HG03575 (cell line): ENCODE data around the gene SPATA3.

ENCODE experiments used
- ATAC-seq: cut with Tn5 transposase; IDR thresholded peaks from one replicate; pipeline ENCODE4 v1.9.1; 2021; ENCODE audit not compliant: unreplicated experiment, insufficient number of reproducible peaks, low FRiP score; ENCODE audit errors: extremely low read depth

SPATA3 gene

DNA sequence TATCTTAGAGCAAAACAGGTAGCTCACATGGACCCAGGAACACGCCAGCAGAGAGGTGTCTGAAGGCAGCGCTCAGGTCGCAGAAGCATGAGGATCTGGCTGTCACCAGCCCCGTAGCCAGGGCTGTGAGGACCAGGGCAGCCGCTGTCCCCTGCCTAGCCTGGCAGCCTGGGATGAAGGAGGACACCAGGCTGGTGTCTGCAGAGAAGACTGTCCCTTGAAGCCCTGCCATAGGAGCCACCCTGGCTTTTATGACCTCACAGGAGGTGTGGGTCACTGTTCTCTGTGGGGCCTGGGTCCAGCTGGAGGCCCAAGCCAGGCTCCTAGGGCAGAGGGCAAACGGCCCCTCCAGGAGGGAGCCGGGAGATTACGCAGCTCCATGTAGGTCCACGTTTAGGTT is at the start of gene SPATA3:
SPATA3 (plus strand) TSS at position 301 of the 400 bp plus-strand sequence. CDS start 113 bp downstream, outside the sequence.
- ATAC-seq, result no peak

DNA sequence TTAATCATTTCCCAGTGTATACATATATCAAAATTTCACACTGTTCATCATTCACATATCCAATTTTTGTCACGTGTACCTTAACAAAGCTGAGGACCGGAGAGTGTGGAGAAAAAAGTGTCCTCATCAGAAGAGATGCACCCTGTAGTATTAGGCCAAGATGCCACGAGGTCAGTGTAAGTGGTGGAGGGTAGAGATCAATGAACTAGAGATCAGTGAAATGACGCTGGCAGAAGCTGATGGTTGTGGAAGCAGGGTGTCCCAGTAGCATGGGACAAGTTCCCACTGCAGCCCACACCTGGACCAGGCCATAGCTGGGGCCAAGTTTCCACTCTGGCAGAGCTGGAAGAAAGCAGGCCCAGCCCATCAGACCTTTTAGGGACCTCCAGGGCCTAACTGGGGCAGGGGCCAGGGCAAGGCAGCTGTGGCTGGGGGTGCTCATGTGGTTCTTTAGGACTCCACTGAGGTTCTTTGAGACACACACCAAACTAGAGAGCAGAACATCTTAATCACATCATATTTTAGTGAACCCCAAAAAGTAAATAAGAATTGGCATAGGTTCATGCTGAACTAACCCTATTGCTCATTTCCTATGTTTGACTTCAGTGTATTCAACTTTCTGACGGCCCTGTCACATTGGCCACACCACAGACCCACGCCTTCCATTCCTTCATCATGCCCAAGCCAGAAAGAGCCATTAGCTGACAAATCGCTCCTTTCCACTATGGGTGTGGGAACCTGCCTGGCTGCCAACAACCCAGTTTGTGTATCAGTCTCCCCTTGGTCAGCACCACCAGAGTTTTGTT is 49.3 kb upstream of the SPATA3 start:
- no peak for ATAC-seq

DNA sequence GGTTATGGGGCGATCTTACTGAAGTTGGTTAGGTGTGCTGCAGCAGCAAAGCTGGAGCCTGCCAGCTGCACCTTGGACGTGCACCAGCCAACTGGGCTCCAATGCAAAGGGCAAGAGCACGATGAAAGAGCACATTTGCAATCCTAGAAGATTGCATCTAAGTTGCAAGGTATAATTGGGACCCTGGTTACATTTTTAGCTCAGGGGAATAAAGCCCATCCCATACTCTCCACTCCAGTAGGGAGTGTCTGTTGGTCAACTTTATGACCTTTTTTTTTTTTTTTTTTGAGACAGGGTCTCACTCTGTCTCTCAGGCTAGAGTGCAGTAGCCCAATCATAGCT is 48.7 kb upstream of the SPATA3 start:
- ATAC-seq, result no peak

GRCh38 chr2:230947908-230948365 is 48.0 kb upstream of the SPATA3 start:
- ATAC-seq, result no peak

GRCh38 chr2:230949966-230950873 is 45.7 kb upstream of the SPATA3 start:
- ATAC-seq, result peak; percentile 36

- ATAC-seq, result no peak
These were observed 45.0 kb upstream of the SPATA3 start for GRCh38 chr2:230950874-230951339.

DNA sequence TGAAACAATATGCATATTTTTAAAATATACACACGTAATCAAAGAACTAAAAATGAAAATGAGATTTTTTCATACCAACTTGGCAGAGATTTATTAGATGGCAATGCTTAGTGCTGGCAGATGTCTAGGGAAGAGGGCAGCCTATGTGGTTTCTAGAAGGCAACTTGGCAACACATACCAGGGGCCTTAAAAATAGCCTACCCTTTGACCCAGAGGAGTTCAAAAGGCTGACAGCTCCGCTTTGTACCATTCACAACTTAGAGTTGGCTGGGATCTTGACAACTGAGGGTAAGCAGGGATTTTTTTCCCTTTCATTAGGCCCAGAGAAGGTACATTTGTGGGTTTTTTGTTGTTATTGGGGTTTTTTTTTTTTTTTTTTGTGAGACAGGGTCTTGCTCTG is 44.5 kb upstream of the SPATA3 start:
- ATAC-seq, result no peak

DNA sequence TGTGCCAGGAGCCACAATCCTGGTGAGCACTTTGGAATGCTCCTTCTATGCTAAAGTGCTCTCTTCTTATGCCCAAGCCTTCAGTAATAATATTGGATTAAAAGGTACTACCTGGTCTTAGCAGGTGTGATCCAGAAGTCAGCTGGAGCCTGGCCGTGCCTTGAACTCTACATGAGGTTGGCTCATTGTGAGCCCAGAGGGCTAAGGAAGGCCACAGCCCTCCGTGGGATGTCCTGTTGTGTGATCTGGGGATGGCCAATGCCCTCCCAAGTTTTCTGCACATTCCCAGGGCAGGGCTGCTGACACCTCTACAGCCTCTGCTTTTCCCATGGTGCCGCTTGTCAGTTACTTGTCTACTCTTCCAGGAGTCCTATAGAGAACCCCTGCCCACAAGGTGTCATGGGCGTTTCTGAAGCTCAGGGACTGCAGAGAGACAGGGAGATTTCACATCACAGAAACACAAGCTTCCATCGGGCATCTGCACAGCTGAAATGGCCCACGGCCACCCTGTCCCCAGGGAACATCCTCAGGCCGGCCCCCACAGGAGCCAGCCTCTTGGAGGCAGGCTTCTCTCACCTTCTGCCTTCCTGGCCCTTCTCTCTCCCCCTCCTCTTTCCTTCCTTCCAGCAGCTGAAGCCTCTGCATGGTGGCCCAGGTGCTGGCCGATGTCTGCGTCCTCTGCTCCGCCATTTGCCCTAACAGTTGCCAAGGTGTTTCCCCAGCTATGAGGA is 43.5 kb upstream of the SPATA3 start:
- no peak for ATAC-seq

DNA sequence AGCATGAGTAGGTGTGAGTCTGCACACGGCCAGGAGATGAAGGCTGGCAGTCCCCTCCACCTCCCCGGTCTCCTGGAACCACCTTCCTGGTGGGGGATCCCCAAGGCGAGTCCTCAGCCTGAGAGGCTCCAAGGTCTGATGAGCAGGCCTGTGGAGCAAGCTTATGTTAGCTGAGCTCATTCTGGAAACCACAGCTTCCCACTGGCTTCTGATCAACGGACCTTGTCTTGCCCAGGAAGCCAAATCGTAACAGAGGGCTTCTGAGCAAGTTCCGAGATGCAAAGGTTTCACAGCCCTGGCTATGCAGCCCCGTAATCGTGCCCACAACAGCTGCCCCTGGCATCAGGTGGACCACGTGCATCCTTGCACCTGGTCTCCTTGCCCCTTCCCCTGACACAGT is 42.1 kb upstream of the SPATA3 start:
- no peak for ATAC-seq

DNA sequence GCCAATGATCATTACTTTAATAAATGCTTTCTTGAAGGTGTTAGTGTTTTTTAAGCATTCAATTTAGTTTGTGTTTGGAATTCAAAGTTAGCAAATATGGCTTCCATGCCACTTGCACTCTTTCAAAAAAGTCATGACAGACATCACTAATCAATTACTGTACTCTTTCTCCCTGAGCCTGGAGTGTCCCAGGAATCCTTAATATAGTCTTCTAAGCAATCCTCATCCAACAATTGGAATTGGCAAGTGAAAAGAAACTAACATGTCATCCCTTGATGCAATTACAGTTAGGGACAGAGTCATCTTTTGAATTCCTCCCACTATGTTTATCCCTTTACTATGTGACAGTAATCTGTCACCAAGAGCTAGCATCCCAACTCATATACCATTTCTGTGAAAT is 41.2 kb upstream of the SPATA3 start:
- no peak for ATAC-seq

- ATAC-seq, result no peak
These were observed 40.7 kb upstream of the SPATA3 start for GRCh38 chr2:230955163-230955737.

GRCh38 chr2:230956827-230957755 is 38.8 kb upstream of the SPATA3 start:
- ATAC-seq, result peak; percentile 64

DNA sequence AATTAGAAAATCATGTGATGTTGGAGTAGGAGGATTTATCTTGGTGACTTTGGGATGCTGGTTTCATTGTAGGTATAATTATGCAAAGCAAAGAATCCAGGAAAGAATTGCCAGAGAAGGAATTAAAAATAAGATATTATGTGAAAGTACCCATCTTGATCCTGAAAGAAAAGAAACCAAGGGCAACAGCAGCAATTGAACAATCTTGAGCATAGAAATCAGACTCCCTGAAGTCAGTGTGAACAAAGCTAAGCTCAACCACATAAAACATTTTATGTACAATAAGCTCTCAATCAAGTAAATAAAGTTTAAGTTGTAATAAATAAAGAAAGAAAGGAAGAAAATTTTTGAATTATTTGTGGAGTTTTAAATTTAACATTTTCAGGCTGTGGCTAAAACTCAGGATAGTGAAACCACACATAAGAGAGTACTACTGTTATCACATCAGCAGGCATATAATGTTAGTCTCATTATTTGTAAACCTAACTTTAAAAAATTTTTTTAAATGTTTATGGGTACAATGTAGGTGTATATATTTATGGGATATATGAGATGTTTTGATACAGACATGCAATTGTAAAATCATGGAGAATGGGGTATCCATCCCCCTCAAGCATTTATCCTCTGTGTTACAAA is 38.0 kb upstream of the SPATA3 start:
- no peak for ATAC-seq

- no peak for ATAC-seq
These were observed 36.8 kb upstream of the SPATA3 start for GRCh38 chr2:230958820-230959756.

DNA sequence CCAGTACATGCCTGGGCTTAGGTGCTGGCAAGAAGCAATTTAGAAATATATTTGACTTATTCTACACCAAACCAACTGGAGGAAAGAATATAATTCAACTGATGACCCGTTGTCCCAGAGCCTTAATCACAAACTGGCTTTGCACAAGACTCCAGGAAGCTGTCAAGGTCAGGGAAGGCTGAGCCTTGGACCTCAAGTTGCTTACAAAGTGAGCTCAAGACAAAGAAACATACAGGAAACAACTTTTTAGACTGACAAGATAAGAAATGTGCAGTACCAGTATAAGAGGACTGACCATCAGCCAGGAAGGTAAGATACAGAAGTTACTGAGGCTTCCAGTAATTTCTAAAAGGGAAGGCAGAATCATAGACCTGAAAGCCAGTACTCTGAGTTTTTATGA is 35.9 kb upstream of the SPATA3 start:
- no peak for ATAC-seq

- no peak for ATAC-seq
These were observed 34.8 kb upstream of the SPATA3 start for GRCh38 chr2:230961091-230961491.
